ENCODE measurements around the gene VTI1A.

VTI1A gene

GRCh38 chr10:112698818-112699164 lies 251.8 kb downstream of the VTI1A start:
- no peak for FAIRE-seq
- TF ChIP-seq, protein P1, sequence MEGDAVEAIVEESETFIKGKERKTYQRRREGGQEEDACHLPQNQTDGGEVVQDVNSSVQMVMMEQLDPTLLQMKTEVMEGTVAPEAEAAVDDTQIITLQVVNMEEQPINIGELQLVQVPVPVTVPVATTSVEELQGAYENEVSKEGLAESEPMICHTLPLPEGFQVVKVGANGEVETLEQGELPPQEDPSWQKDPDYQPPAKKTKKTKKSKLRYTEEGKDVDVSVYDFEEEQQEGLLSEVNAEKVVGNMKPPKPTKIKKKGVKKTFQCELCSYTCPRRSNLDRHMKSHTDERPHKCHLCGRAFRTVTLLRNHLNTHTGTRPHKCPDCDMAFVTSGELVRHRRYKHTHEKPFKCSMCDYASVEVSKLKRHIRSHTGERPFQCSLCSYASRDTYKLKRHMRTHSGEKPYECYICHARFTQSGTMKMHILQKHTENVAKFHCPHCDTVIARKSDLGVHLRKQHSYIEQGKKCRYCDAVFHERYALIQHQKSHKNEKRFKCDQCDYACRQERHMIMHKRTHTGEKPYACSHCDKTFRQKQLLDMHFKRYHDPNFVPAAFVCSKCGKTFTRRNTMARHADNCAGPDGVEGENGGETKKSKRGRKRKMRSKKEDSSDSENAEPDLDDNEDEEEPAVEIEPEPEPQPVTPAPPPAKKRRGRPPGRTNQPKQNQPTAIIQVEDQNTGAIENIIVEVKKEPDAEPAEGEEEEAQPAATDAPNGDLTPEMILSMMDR (IDR thresholded peaks at IDR 0.05; ENCODE audit: insufficient read depth, missing control alignments): no peak
- DNase-seq (ENCODE audit: insufficient read length, low spot score): no peak

DNA sequence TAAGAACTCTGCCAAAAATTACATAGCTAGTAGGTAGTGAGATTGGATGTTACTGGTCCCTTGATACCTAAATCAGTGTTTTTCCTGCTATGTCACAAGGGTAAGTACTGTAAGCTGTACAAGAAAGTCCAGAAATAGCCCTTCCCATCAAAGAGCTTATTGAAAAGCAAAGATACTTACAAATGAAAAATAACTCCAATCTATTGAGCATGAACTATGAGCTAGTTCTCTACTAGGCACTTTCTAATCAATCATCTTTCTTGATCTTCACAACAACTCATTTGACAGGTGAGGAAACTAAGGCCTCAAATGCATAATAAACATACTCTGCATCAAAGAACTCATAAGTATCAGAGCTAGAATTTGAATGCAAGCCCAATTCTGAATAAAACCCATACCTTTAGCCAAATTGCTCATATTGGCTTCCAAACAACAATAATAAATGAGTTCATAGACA lies 253.2 kb downstream of the VTI1A start:
- FAIRE-seq (no peak), DNase-seq (ENCODE audit: insufficient read length, low spot score) (no peak)
- TF ChIP-seq, protein P1 (IDR thresholded peaks at IDR 0.05; ENCODE audit: insufficient read depth, missing control alignments): no peak

DNA sequence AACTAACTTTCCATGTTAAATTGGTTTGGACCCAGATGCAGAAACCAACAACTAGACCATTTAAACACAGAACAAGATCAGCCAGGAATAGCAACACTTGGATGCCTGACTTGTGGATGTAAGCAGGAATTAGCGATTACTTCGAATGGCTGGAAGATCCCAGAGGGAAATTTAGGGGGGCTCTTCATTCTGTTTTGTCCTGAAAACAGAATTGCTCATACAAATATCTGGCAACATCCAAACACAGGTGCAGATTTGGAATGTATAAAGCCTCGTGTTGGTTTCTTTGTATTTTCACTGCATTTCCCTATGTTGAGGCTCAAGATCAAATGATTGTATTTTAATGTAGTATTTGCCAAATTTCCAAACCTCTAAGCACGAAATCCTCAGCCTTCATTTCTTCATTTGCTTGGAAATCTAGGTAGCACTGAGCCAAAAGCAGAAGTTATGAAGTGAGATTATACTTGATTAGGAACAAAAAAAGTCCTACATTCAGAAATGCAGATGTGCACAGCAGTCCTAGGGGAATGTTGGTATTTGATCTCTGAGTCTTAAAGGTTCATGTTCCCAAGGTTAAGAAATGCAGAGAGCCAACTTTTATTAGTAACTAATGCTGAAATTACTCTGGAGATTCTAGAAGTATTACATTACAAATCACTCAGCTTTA lies 254.3 kb downstream of the VTI1A start:
- FAIRE-seq (no peak), DNase-seq (ENCODE audit: insufficient read length, low spot score) (no peak)
- TF ChIP-seq, protein P1 (IDR thresholded peaks at IDR 0.05; ENCODE audit: insufficient read depth, missing control alignments): no peak

DNA sequence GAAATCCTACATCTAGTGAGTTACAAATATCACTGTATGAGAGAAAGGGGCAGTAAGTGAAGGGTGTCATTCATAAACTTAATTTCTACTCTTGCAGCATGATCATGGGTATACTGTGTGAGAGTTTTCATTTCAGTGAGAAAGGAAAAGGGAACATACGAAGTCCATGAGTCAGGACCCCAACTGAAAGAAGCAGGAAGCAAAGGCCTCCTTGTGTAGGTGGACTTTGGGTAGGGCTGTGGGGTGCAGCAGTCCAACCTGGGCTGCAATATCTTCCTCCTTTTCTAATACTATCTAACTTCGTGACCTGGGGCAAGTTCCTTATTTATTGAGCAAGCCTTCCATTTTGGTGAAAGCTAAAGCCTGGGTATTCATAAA lies 254.9 kb downstream of the VTI1A start:
- TF ChIP-seq, protein P1 (IDR thresholded peaks at IDR 0.05; ENCODE audit: insufficient read depth, missing control alignments): no peak
- FAIRE-seq (no peak), DNase-seq (ENCODE audit: insufficient read length, low spot score) (no peak)

DNA sequence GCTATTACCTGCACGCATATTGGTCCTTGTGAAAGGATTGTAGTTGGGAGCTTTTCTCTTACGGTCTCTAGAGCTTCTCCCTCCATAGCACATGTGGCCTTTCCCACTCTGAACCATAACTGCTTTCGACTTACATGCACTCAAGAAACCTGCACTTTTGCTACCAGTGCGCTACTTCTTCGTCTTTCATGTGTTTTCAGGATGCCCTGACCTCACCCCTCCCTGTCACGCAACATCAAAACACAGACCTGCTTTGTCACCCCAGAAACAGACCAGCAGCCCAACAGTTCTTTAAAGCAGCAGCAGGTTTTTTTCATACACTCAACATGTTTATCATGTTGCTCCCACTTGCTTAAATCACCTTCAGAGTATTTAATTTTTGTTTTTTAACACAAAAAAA lies 259.6 kb downstream of the VTI1A start:
- FAIRE-seq: no peak
- TF ChIP-seq, protein P1 (IDR thresholded peaks at IDR 0.05; ENCODE audit: insufficient read depth, missing control alignments): no peak
- DNase-seq (ENCODE audit: insufficient read length, low spot score): no peak

DNA sequence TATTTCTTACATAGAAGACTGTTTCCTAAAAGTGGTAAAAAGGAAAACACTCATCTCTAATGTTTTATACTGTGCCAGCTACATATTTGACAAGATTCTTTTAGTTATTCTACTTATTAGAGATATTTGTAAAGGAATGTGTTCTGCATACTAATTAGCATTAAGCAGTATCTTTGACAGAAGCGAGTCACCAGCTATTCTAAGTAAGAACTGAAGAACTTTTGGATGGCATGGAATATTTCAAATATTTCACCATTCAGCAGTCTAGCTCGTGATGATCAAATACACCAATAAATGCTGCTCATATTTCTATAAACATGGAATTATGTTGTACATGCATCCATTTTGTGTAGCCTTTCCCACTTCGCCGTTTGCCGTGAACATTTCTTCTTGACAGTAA lies 261.4 kb downstream of the VTI1A start:
- FAIRE-seq: no peak
- TF ChIP-seq, protein P1 (IDR thresholded peaks at IDR 0.05; ENCODE audit: insufficient read depth, missing control alignments): no peak
- no peak for DNase-seq (ENCODE audit: insufficient read length, low spot score)

DNA sequence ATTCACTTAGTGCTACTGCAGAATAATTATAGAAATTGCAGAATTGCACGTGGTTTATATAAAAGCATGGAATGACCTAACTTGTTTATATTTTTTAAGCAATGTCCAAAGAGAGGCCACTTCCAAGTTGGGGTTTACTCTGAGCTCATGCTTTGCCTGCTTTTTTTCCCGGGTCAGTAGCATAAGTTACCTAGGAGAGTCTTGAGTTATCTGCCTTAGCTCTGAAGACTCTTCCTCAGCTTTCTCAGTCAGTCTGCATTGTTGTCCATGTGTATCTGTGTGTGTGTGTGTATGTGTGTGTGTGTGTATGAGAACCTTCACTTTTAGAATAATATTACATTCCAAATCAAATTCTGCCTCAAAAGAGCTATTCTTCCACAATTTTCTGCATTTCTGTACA lies 263.5 kb downstream of the VTI1A start:
- FAIRE-seq (no peak), DNase-seq (ENCODE audit: insufficient read length, low spot score) (no peak)
- TF ChIP-seq, protein P1 (IDR thresholded peaks at IDR 0.05; ENCODE audit: insufficient read depth, missing control alignments): no peak
